ENCODE data around the gene MRPL46. TPM values are rescaled to one million over a fixed set of nuclear protein-coding genes. Genes with fewer than 3 reads are reported as not detected.
A peak's percentile ranks its signal among the peaks of the same experiment; 100 is the strongest.

MRPL46 gene
- total RNA-seq, 1 donor from 2014 or later = 17.0 TPM

- DNase-seq (ENCODE audit: extremely low spot score, unreplicated experiment) = peak; percentile 44
- Mint-ChIP-seq H3K9me3 (ENCODE audit: unreplicated experiment) (no peaks in the 10 kb centered on the region), H3K36me3 (ENCODE audit: unreplicated experiment) (peaks cover 9% of the 10 kb centered on the region), H3K27me3 (ENCODE audit: unreplicated experiment) (no peaks in the 10 kb centered on the region), H3K27ac (ENCODE audit: unreplicated experiment) (peak overlapping the region; percentile 99), H3K4me3 (ENCODE audit: unreplicated experiment) (peak overlapping the region; percentile 92), H3K4me1 (ENCODE audit: unreplicated experiment) (peaks cover 25% of the 10 kb centered on the region)
- TF ChIP-seq CTCF (IDR thresholded peaks at IDR 0.05) = peak; percentile 27
These were observed 844 bp upstream of the MRPL46 start for GRCh38 chr15:88467935-88468528.

DNA sequence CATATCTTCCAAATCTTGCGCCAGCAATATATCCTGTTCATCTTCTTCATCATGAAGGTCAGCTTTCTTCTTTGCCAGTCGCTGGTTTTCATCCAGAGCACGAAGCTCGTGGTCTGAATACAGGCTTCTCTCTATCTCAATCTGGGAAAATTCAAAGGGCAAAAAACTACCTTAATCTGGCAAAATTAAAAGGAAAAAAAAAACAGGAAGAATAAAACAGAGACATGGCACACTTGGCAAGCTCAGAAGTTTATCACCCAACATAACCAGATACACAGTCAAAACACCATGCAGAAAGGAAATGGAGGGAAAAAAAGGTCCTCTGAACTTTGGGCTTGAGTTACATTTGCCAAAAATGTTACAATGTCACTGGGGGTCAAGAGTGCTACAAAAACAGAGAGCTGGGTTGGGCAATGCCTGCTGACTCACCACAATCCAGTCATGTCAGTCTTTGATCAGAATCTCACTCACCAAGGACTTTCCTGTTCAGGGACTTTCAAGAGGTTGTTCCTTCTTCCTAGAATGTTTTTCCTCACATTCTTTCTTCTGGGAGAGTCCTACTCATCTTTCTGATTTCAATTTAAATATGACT, 1.5 kb downstream of the MRPL46 start:
- peaks cover 15% of the 10 kb centered on the region for H3K36me3 Mint-ChIP-seq (ENCODE audit: unreplicated experiment)
- no peak overlapping the region for H3K27ac Mint-ChIP-seq (ENCODE audit: unreplicated experiment)
- H3K4me3 Mint-ChIP-seq (ENCODE audit: unreplicated experiment) = peak overlapping the region; percentile 92
- no peak for TF ChIP-seq CTCF (IDR thresholded peaks at IDR 0.05)
- H3K27me3 Mint-ChIP-seq (ENCODE audit: unreplicated experiment) = no peaks in the 10 kb centered on the region
- no peaks in the 10 kb centered on the region for H3K9me3 Mint-ChIP-seq (ENCODE audit: unreplicated experiment)
- DNase-seq (ENCODE audit: extremely low spot score, unreplicated experiment) = peak; percentile 6
- H3K4me1 Mint-ChIP-seq (ENCODE audit: unreplicated experiment) = peaks cover 25% of the 10 kb centered on the region

DNA sequence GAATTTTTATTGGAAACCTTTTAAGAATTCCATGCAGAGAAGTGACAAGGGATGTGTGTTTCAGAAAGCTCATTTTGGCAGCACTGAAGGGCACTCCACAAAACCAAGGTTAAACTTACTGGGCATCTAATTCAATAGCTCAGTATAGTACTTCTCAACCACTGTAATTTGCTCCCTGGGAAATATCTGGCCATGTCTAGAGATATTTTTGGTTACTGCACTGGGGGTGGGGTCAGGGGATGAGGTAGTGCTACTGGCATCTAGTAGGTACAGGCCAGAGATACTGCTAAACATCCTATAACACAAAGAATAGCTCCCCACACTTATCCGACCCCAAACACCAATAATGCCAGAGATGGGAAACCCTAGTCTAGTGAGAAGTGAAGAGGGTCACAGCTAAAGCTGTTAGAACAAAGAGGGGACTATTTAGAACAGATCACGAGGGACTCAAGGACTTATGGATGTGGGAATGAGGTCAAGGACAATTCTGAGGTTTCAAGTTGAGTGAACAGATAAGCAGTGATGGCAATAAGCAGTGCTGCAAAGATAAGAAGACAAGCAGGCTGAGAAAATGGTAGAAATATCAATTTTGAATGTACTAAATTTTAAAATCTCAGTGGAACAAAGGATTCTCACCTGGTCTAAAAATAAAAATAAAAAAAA, 3.2 kb downstream of the MRPL46 start:
- H3K4me3 Mint-ChIP-seq (ENCODE audit: unreplicated experiment) = no peak overlapping the region
- peaks cover 17% of the 10 kb centered on the region for H3K36me3 Mint-ChIP-seq (ENCODE audit: unreplicated experiment)
- no peak for TF ChIP-seq CTCF (IDR thresholded peaks at IDR 0.05)
- H3K4me1 Mint-ChIP-seq (ENCODE audit: unreplicated experiment) = peaks cover 25% of the 10 kb centered on the region
- DNase-seq (ENCODE audit: extremely low spot score, unreplicated experiment) = peak; percentile 0
- no peaks in the 10 kb centered on the region for H3K9me3 Mint-ChIP-seq (ENCODE audit: unreplicated experiment)
- H3K27me3 Mint-ChIP-seq (ENCODE audit: unreplicated experiment) = no peaks in the 10 kb centered on the region
- H3K27ac Mint-ChIP-seq (ENCODE audit: unreplicated experiment) = no peak overlapping the region

- H3K4me1 Mint-ChIP-seq (ENCODE audit: unreplicated experiment) = peaks cover 2% of the 10 kb centered on the region
- H3K9me3 Mint-ChIP-seq (ENCODE audit: unreplicated experiment) = no peaks in the 10 kb centered on the region
- peaks cover 15% of the 10 kb centered on the region for H3K36me3 Mint-ChIP-seq (ENCODE audit: unreplicated experiment)
- H3K4me3 Mint-ChIP-seq (ENCODE audit: unreplicated experiment) = no peak overlapping the region
- no peak for TF ChIP-seq CTCF (IDR thresholded peaks at IDR 0.05)
- no peak for DNase-seq (ENCODE audit: extremely low spot score, unreplicated experiment)
- peaks cover 5% of the 10 kb centered on the region for H3K27me3 Mint-ChIP-seq (ENCODE audit: unreplicated experiment)
- no peak overlapping the region for H3K27ac Mint-ChIP-seq (ENCODE audit: unreplicated experiment)
These were observed 10.5 kb downstream of the MRPL46 start for GRCh38 chr15:88456733-88457132.

All from osteocyte (in vitro differentiated cells).